ENCODE measurements around the gene PSMD14. TPM values are rescaled to one million over a fixed set of nuclear protein-coding genes. Genes with fewer than 3 reads are reported as not detected.

The PSMD14 gene
- total RNA-seq, 2 donors from 2014 or later: 6.6 to 26.2 TPM

- ATAC-seq (no peak), DNase-seq (no peak)
- intact Hi-C loops (cut with DNase I): no loop called here
- Histone ChIP-seq H3K36me3 (replicated peaks in 1 of 2; ENCODE audit: insufficient read depth in 1 of 2, low read depth in 2 of 2) (no peaks in the 10 kb centered on the region), H3K9me3 (peaks cover 0 to 8% (median 0%) of the 10 kb centered on the region in 3 donors), H3K27ac (peak overlapping the region in 3 of 4 donors; percentile 80 to 87 (median 82)), H3K4me1 (peaks cover 15% of the 10 kb centered on the region), H3K27me3 (no peaks in the 10 kb centered on the region), H3K4me3 (peak overlapping the region; percentile 33 to 84)
- WGBS, 2 donors: 29 to 39% methylated on average over 6 of the region's 6 CpGs
- TF ChIP-seq CTCF (IDR thresholded peaks at IDR 0.05) (no peak), POLR2A (IDR thresholded peaks at IDR 0.05) (no peak)
Observed at GRCh38 chr2:161307676-161308075, 549 bp upstream of the PSMD14 start.

DNA sequence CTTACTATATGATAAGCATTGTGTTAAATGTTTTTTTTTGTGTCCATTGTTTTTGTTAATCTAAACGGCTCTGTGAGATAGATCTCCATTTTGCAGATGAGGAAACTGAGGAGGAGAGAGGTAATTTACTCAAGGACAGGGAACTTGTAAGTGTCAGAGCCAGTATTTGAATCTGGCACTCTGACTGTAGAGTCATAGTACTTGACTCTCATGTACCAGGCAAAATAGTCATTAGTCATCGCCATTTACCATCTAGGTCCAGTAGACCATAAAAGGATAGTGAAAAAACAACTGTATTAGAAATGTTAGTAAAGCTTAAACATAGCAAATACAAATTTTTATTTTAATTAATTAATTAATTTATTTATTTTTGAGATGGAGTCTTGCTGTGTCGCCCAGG is 4.8 kb downstream of the PSMD14 start:
- TF ChIP-seq CTCF (IDR thresholded peaks at IDR 0.05) (no peak), POLR2A (IDR thresholded peaks at IDR 0.05) (no peak)
- WGBS, 2 donors: 90 to 93% methylated on average over 3 of the region's 3 CpGs
- peaks cover 11% of the 10 kb centered on the region for H3K4me1 ChIP-seq
- no peaks in the 10 kb centered on the region for H3K27me3 ChIP-seq
- H3K4me3 ChIP-seq: no peak overlapping the region
- H3K9me3 ChIP-seq: no peaks in the 10 kb centered on the region
- no peak for DNase-seq
- ATAC-seq: no peak
- intact Hi-C loops (cut with DNase I): no loop called here
- H3K27ac ChIP-seq: no peak overlapping the region
- no peaks in the 10 kb centered on the region for H3K36me3 ChIP-seq (replicated peaks in 1 of 2; ENCODE audit: insufficient read depth in 1 of 2, low read depth in 2 of 2)

- no peak for TF ChIP-seq POLR2A (IDR thresholded peaks at IDR 0.05)
- no peak for TF ChIP-seq CTCF (IDR thresholded peaks at IDR 0.05)
- Histone ChIP-seq H3K27me3 (no peaks in the 10 kb centered on the region), H3K9me3 (no peaks in the 10 kb centered on the region), H3K4me1 (no peaks in the 10 kb centered on the region), H3K36me3 (replicated peaks in 1 of 2; ENCODE audit: insufficient read depth in 1 of 2, low read depth in 2 of 2) (no peaks in the 10 kb centered on the region), H3K4me3 (no peak overlapping the region), H3K27ac (no peak overlapping the region)
- ATAC-seq (no peak), DNase-seq (no peak)
- intact Hi-C loops (cut with DNase I): no loop called here
Observed at GRCh38 chr2:161315380-161315779, 7.2 kb downstream of the PSMD14 start.

DNA sequence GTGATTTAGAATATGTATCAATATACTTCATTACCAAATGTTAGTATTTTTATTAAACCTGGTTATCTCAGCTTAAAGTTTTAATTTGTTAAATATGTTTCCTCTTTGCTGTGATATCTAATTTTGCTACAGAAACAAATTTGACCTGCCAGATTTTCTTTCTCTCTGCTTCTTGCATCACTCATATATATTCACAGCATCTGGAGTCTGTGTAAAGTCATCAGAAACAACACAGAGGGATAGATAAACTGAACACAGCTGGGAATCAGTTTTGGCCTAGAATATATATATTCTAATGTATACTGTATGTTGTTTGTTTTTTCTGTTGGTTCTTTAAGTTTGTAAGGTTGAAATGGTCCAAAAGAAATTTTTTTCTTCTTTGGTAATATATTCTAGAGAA is 8.5 kb downstream of the PSMD14 start:
- no peak for ATAC-seq
- Histone ChIP-seq H3K27me3 (no peaks in the 10 kb centered on the region), H3K4me3 (no peak overlapping the region), H3K9me3 (no peaks in the 10 kb centered on the region), H3K4me1 (no peaks in the 10 kb centered on the region), H3K27ac (no peak overlapping the region), H3K36me3 (replicated peaks in 1 of 2; ENCODE audit: insufficient read depth in 1 of 2, low read depth in 2 of 2) (no peaks in the 10 kb centered on the region)
- intact Hi-C loops (cut with DNase I): no loop called here
- no peak for DNase-seq
- no peak for TF ChIP-seq CTCF (IDR thresholded peaks at IDR 0.05)
- no peak for TF ChIP-seq POLR2A (IDR thresholded peaks at IDR 0.05)

DNA sequence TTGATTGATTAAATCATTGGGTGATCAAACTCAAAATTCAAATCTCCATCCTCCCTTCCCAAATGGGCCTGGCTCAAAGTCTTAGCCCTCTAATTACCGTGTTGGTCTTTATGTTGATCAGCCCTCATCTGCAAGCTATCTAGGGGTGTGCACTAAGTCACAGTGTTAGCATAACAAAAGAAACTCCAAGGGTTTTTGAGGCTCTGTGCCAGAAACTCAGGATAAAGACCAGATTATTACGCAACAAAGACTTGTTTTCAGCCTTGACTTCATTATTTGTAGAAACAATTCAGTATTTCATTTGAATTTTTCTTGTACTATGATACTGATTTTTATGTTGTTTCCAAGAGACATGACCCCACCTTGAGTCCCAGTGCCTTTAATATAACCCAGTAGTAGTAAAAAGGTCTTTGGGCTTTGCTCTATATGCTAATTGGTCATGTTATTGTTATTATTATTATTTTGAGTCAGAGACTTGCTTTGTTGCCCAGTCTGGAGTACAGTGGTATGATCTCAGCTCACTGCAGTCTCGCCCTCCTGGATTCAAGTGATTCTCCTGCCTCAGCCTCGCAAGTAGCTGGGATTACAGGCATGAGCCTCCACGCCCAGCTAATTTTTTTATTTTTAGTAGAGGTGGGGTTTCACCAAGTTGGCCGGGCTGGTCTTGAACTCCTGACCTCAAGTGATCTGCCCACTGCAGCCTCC is 13.9 kb downstream of the PSMD14 start:
- 91 to 98% methylated on average over 6 of the region's 6 CpGs for WGBS, 2 donors
- Histone ChIP-seq H3K36me3 (replicated peaks in 1 of 2; ENCODE audit: insufficient read depth in 1 of 2, low read depth in 2 of 2) (peaks cover 0 to 3% of the 10 kb centered on the region in 2 donors), H3K9me3 (no peaks in the 10 kb centered on the region), H3K4me1 (no peaks in the 10 kb centered on the region), H3K4me3 (no peak overlapping the region), H3K27ac (no peak overlapping the region), H3K27me3 (no peaks in the 10 kb centered on the region)
- intact Hi-C loops (cut with DNase I): no loop called here
- no peak for ATAC-seq
- DNase-seq: no peak
- TF ChIP-seq CTCF (IDR thresholded peaks at IDR 0.05) (no peak), POLR2A (IDR thresholded peaks at IDR 0.05) (no peak)

Data from body of pancreas (tissue), 4 donors.